Peyer's patch (tissue), 4 donors: ENCODE measurements around the gene TMEM94. TPM values are rescaled to one million over a fixed set of nuclear protein-coding genes. Genes with fewer than 3 reads are reported as not detected.

Source experiments
- DNase-seq, 3 donors: peaks; one replicate each; pipeline ENCODE4 v3.0.0-alpha.2; 2017 to 2019
- H3K27ac ChIP-seq, 4 donors: fragments of 200-600 bp; sonication (generic); one replicate each; pipeline ENCODE4 v1.5.1; 2016 to 2019
- H3K27me3 ChIP-seq, 2 donors: fragments of 200-600 bp; sonication (generic); one replicate each; pipeline ENCODE4 v1.5.1; 2019
- H3K36me3 ChIP-seq, 3 donors: fragments of 200-600 bp; sonication (generic); one replicate each; pipeline ENCODE4 v1.5.1; 2016 to 2019
- H3K4me1 ChIP-seq, 4 donors: fragments of 200-600 bp; sonication (generic); one replicate each; pipeline ENCODE4 v1.5.1; 2016 to 2019
- H3K4me3 ChIP-seq, 4 donors: fragments of 200-600 bp; sonication (generic); 1 replicate in 3 of 4; 2 replicates in 1 of 4; pipeline ENCODE4 v1.5.1; 2016 to 2019; ENCODE audit warnings: mild to moderate bottlenecking in 1 of 4
- H3K9me3 ChIP-seq, 4 donors: fragments of 200-600 bp; sonication (generic); one replicate each; pipeline ENCODE4 v1.5.1; 2016 to 2019; ENCODE audit warnings: mild to moderate bottlenecking in 1 of 4
- POLR2A ChIP-seq, 2 donors: fragments of 450-650 bp; IDR thresholded peaks; one replicate each; pipeline ENCODE4 v1.5.1; 2017; ENCODE audit warnings: antibody characterized with exemption in 2 of 2, mild to moderate bottlenecking in 2 of 2, moderate library complexity in 2 of 2
- total RNA-seq, 4 donors: library from RNA; depleted of rRNA; stranded (reverse); fragments of >200 nt; gene quantifications; one replicate each; pipeline ENCODE4 v1.1.0, GENCODE V29; 2016
- TF ChIP-seq, protein P1 (sequence below), 6 experiments: fragments of 450-650 bp in 4 of 6; fragments of 200-600 bp in 2 of 6; sonication (generic) in 1 of 6; IDR thresholded peaks; one replicate each; pipeline ENCODE4 v1.5.1; 2017 to 2019; ENCODE audit warnings: antibody characterized with exemption in 6 of 6, mild to moderate bottlenecking in 3 of 6, moderate library complexity in 1 of 6

Gene TMEM94
- total RNA-seq, 4 donors from 2014 or later, result 114 to 340 (median 178) TPM

GRCh38 chr17:75514919-75515495, 58.6 kb downstream of the TMEM94 start:
- no peaks in the 10 kb centered on the region for H3K9me3 ChIP-seq
- TF ChIP-seq POLR2A (IDR thresholded peaks at IDR 0.05), result no peak
- TF ChIP-seq, protein P1, sequence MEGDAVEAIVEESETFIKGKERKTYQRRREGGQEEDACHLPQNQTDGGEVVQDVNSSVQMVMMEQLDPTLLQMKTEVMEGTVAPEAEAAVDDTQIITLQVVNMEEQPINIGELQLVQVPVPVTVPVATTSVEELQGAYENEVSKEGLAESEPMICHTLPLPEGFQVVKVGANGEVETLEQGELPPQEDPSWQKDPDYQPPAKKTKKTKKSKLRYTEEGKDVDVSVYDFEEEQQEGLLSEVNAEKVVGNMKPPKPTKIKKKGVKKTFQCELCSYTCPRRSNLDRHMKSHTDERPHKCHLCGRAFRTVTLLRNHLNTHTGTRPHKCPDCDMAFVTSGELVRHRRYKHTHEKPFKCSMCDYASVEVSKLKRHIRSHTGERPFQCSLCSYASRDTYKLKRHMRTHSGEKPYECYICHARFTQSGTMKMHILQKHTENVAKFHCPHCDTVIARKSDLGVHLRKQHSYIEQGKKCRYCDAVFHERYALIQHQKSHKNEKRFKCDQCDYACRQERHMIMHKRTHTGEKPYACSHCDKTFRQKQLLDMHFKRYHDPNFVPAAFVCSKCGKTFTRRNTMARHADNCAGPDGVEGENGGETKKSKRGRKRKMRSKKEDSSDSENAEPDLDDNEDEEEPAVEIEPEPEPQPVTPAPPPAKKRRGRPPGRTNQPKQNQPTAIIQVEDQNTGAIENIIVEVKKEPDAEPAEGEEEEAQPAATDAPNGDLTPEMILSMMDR (IDR thresholded peaks at IDR 0.05), result no peak
- no peaks in the 10 kb centered on the region for H3K27me3 ChIP-seq
- DNase-seq, result no peak
- peaks cover 0 to 11% (median 0%) of the 10 kb centered on the region in 3 donors for H3K36me3 ChIP-seq
- peak overlapping the region; percentile 86 to 94 (median 92) for H3K4me3 ChIP-seq
- H3K4me1 ChIP-seq, result peaks cover 3 to 48% (median 23%) of the 10 kb centered on the region in 4 donors
- peak overlapping the region; percentile 80 to 91 (median 86) for H3K27ac ChIP-seq

- H3K27ac ChIP-seq, result peak within 1 kb of the TSS; percentile 80 to 91 (median 86)
- no peaks in the 10 kb centered on the region for H3K27me3 ChIP-seq
- peaks cover 3 to 48% (median 23%) of the 10 kb centered on the region in 4 donors for H3K4me1 ChIP-seq
- H3K9me3 ChIP-seq, result no peaks in the 10 kb centered on the region
- peak; percentile 83 to 98 (median 95) for DNase-seq
- peaks cover 0 to 12% (median 0%) of the 10 kb centered on the region in 3 donors for H3K36me3 ChIP-seq
- TF ChIP-seq POLR2A (IDR thresholded peaks at IDR 0.05), result peak in 1 of 2 donors; percentile 21
- TF ChIP-seq, protein P1 (IDR thresholded peaks at IDR 0.05), result peak; percentile 91 to 99 (median 99)
- H3K4me3 ChIP-seq, result peak within 1 kb of the TSS; percentile 86 to 94 (median 92)
Measured at GRCh38 chr17:75515496-75516254, 59.2 kb downstream of the TMEM94 start, which contains the start of gene CASKIN2. Gene CASKIN2 (minus strand): TSS chr17:75515537. CDS start chr17:75513804, 1,733 bp downstream.

- H3K4me1 ChIP-seq, result peaks cover 3 to 45% (median 23%) of the 10 kb centered on the region in 4 donors
- H3K27me3 ChIP-seq, result no peaks in the 10 kb centered on the region
- DNase-seq, result peak; percentile 90 to 98 (median 98)
- TF ChIP-seq POLR2A (IDR thresholded peaks at IDR 0.05), result peak; percentile 3 to 49
- TF ChIP-seq, protein P1 (IDR thresholded peaks at IDR 0.05), result no peak
- peak within 1 kb of the TSS; percentile 86 to 94 (median 92) for H3K4me3 ChIP-seq
- peaks cover 0 to 15% (median 0%) of the 10 kb centered on the region in 3 donors for H3K36me3 ChIP-seq
- no peaks in the 10 kb centered on the region for H3K9me3 ChIP-seq
- peak within 1 kb of the TSS; percentile 80 to 91 (median 86) for H3K27ac ChIP-seq
Measured at GRCh38 chr17:75516255-75516618, 59.8 kb downstream of the TMEM94 start, which contains the start of gene TSEN54. Gene TSEN54 (plus strand): TSS chr17:75516528. CDS start chr17:75516561, 33 bp downstream.

- DNase-seq, result peak in 2 of 3 donors; percentile 37 to 60
- peaks cover 0 to 20% (median 0%) of the 10 kb centered on the region in 3 donors for H3K36me3 ChIP-seq
Measured at GRCh38 chr17:75516619-75517296, 60.3 kb downstream of the TMEM94 start.

More at GRCh38 chr17:75516619-75517296, 60.3 kb downstream of the TMEM94 start:
- peak overlapping the region; percentile 73 to 91 (median 86) for H3K27ac ChIP-seq
- H3K27me3 ChIP-seq, result no peaks in the 10 kb centered on the region
- no peak for TF ChIP-seq POLR2A (IDR thresholded peaks at IDR 0.05)
- TF ChIP-seq, protein P1 (IDR thresholded peaks at IDR 0.05), result no peak
- peak overlapping the region; percentile 86 to 94 (median 92) for H3K4me3 ChIP-seq
- peaks cover 3 to 40% (median 23%) of the 10 kb centered on the region in 4 donors for H3K4me1 ChIP-seq
- no peaks in the 10 kb centered on the region for H3K9me3 ChIP-seq
